ENCODE data around the gene SLC29A4.
"Not testable (repeated sequence)": the region's sequence is repeated elsewhere in the genome, so short reads cannot be mapped to it uniquely, and the experiment has no call there.

The SLC29A4 gene

GRCh38 chr7:5282543-5283316, at the start of gene SLC29A4:
Gene SLC29A4 (plus strand): TSS chr7:5282943. CDS start chr7:5287817, 4,874 bp downstream.
- DNase-seq, result peak; percentile 75

GRCh38 chr7:5234852-5235831, 47.6 kb upstream of the SLC29A4 start:
- no peak for DNase-seq

GRCh38 chr7:5237286-5237685, 45.5 kb upstream of the SLC29A4 start:
- no peak for DNase-seq

- DNase-seq, result no peak
These were observed 44.2 kb upstream of the SLC29A4 start for GRCh38 chr7:5238500-5238899.

GRCh38 chr7:5243261-5243660, 39.5 kb upstream of the SLC29A4 start:
- DNase-seq, result no peak

GRCh38 chr7:5248201-5248885, 34.4 kb upstream of the SLC29A4 start:
- peak; percentile 90 for DNase-seq

GRCh38 chr7:5250787-5251186, 32.0 kb upstream of the SLC29A4 start:
- not testable (repeated sequence) for DNase-seq

GRCh38 chr7:5253529-5253928, 29.2 kb upstream of the SLC29A4 start:
- not testable (repeated sequence) for DNase-seq

GRCh38 chr7:5254371-5254770, 28.4 kb upstream of the SLC29A4 start:
- not testable (repeated sequence) for DNase-seq

- DNase-seq, result no peak
These were observed 26.9 kb upstream of the SLC29A4 start for GRCh38 chr7:5255832-5256231.

GRCh38 chr7:5260530-5261068, 22.1 kb upstream of the SLC29A4 start:
- DNase-seq, result not testable (repeated sequence)

- not testable (repeated sequence) for DNase-seq
These were observed 19.7 kb upstream of the SLC29A4 start for GRCh38 chr7:5263066-5263465.

- DNase-seq, result no peak
These were observed 17.2 kb upstream of the SLC29A4 start for GRCh38 chr7:5265320-5266190.

GRCh38 chr7:5266191-5267028, 16.3 kb upstream of the SLC29A4 start:
- no peak for DNase-seq

- DNase-seq, result not testable (repeated sequence)
These were observed 14.9 kb upstream of the SLC29A4 start for GRCh38 chr7:5267829-5268228.

- DNase-seq, result not testable (repeated sequence)
These were observed 12.6 kb upstream of the SLC29A4 start for GRCh38 chr7:5269992-5270657.

- DNase-seq, result no peak
These were observed 12.0 kb upstream of the SLC29A4 start for GRCh38 chr7:5270788-5271187.

- DNase-seq, result not testable (repeated sequence)
These were observed 8.8 kb upstream of the SLC29A4 start for GRCh38 chr7:5273831-5274405.

- DNase-seq, result no peak
These were observed 8.3 kb upstream of the SLC29A4 start for GRCh38 chr7:5274441-5274840.

- DNase-seq, result peak; percentile 66
These were observed 7.7 kb upstream of the SLC29A4 start for GRCh38 chr7:5274985-5275431.
